WI38 (cell line): ENCODE data around the gene IGF1.

Experiments
- H3K4me3 ChIP-seq: 2 replicates; pipeline ENCODE4 v1.5.1; 2011; ENCODE audit warnings: low read depth, mild to moderate bottlenecking, control low read depth, low read length
- TF ChIP-seq, protein P1 (sequence below): IDR thresholded peaks from 2 replicates; pipeline ENCODE4 v1.5.1; 2012; ENCODE audit warnings: low read depth, mild to moderate bottlenecking, control low read depth, low read length

Gene IGF1

DNA sequence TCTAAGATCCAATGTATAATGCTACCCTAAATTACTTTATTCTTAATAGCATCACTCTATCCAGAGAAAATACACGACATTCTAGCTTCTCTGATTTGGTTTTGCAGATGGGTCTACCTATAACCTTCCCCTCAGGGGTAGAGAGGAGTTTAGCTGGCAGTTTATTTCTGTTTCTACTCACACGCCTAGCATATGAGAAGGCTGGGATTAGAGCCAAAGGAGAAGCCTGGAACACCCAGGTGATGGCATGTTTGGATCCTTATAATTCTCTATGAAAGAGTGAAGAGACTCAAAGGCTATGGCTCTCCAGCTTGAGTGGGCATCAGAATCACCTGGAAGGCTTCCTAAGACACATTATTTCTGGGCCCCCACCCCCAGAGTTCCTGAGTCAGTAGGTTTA is 131.3 kb downstream of the IGF1 start:
- TF ChIP-seq, protein P1, sequence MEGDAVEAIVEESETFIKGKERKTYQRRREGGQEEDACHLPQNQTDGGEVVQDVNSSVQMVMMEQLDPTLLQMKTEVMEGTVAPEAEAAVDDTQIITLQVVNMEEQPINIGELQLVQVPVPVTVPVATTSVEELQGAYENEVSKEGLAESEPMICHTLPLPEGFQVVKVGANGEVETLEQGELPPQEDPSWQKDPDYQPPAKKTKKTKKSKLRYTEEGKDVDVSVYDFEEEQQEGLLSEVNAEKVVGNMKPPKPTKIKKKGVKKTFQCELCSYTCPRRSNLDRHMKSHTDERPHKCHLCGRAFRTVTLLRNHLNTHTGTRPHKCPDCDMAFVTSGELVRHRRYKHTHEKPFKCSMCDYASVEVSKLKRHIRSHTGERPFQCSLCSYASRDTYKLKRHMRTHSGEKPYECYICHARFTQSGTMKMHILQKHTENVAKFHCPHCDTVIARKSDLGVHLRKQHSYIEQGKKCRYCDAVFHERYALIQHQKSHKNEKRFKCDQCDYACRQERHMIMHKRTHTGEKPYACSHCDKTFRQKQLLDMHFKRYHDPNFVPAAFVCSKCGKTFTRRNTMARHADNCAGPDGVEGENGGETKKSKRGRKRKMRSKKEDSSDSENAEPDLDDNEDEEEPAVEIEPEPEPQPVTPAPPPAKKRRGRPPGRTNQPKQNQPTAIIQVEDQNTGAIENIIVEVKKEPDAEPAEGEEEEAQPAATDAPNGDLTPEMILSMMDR, result no peak
- no peak overlapping the region for H3K4me3 ChIP-seq

- no peak overlapping the region for H3K4me3 ChIP-seq
- TF ChIP-seq, protein P1, result no peak
Measured at GRCh38 chr12:102347811-102348210, 132.6 kb downstream of the IGF1 start.
